H1 (cell line): Measurements from ENCODE around the gene TMOD4.

ENCODE experiments used
- CTCF ChIP-seq, 3 experiments: IDR thresholded peaks; 1 replicate in 2 of 3; 2 replicates in 1 of 3; pipeline versions ENCODE4 v1.5.1 to v1.6.1; 2011; ENCODE audit warnings: low read length in 3 of 3, mild to moderate bottlenecking in 3 of 3, inconsistent platforms in 2 of 3, low read depth in 1 of 3, moderate library complexity in 1 of 3; ENCODE audit not compliant: insufficient read depth in 1 of 3; ENCODE audit errors: control extremely low read depth in 1 of 3
- EZH2 ChIP-seq: fragments of 200-600 bp; sonication (generic); IDR thresholded peaks from 2 replicates; pipeline ENCODE4 v1.7.1; 2012; ENCODE audit warnings: low read depth, mild to moderate bottlenecking, moderate library complexity, low read length, inconsistent platforms; ENCODE audit not compliant: severe bottlenecking
- JUND ChIP-seq: IDR thresholded peaks from 2 replicates; pipeline ENCODE4 v1.6.1; 2011; ENCODE audit warnings: mild to moderate bottlenecking, improper control_type of control experiment, low read length
- MAX ChIP-seq: IDR thresholded peaks from 2 replicates; pipeline ENCODE4 v1.6.1; 2012; ENCODE audit warnings: inconsistent platforms
- POLR2A ChIP-seq, 2 experiments: IDR thresholded peaks; 1 replicate in 1 of 2; 2 replicates in 1 of 2; pipeline ENCODE4 v1.6.1; 2011; ENCODE audit warnings: low read depth in 2 of 2, low read length in 2 of 2, mild to moderate bottlenecking in 2 of 2; ENCODE audit errors: control extremely low read depth in 1 of 2
- RAD21 ChIP-seq, 2 experiments: IDR thresholded peaks in 1 of 2; conservative IDR thresholded peaks in 1 of 2; 2 replicates each; pipeline ENCODE4 v1.6.1; 2011; ENCODE audit warnings: low read depth in 2 of 2, low read length in 2 of 2, improper control_type of control experiment in 1 of 2, inconsistent platforms in 1 of 2, mild to moderate bottlenecking in 1 of 2, moderate library complexity in 1 of 2
- RFX5 ChIP-seq: IDR thresholded peaks from 2 replicates; pipeline ENCODE4 v1.6.1; 2011; ENCODE audit warnings: low read depth, low read length, improper control_type of control experiment, borderline replicate concordance
- USF2 ChIP-seq: IDR thresholded peaks from 2 replicates; pipeline ENCODE4 v1.6.1; 2011; ENCODE audit warnings: low read length, improper control_type of control experiment

GRCh38 chr1:151145304-151146071 is 30.3 kb downstream of the TMOD4 start:
- no peak for TF ChIP-seq CTCF (IDR thresholded peaks at IDR 0.05; ENCODE audit: control extremely low read depth in 1 of 3, insufficient read depth in 1 of 3, low read depth in 1 of 3, low read length in 3 of 3)
- TF ChIP-seq POLR2A (IDR thresholded peaks at IDR 0.05; ENCODE audit: control extremely low read depth in 1 of 2, low read depth in 2 of 2, low read length in 2 of 2) = no peak
- no peak for TF ChIP-seq EZH2
- no peak for TF ChIP-seq RFX5
- no peak for TF ChIP-seq USF2
- TF ChIP-seq JUND = no peak
- no peak for TF ChIP-seq RAD21 (IDR thresholded peaks at IDR 0.05 in 1 of 2, conservative IDR thresholded peaks at IDR 0.05 in 1 of 2; ENCODE audit: low read depth in 2 of 2, low read length in 2 of 2)
- TF ChIP-seq MAX = peak; percentile 13; the same call in 1 of the 2 replicates
